GM21786 (cell line): ENCODE measurements around the gene GNB1.
"Not testable (repeated sequence)": the region's sequence is repeated elsewhere in the genome, so short reads cannot be mapped to it uniquely, and the experiment has no call there.

Experiments used
- ATAC-seq: cut with Tn5 transposase; IDR thresholded peaks from one replicate; pipeline ENCODE4 v1.9.1; 2021; ENCODE audit not compliant: unreplicated experiment

The GNB1 gene

DNA sequence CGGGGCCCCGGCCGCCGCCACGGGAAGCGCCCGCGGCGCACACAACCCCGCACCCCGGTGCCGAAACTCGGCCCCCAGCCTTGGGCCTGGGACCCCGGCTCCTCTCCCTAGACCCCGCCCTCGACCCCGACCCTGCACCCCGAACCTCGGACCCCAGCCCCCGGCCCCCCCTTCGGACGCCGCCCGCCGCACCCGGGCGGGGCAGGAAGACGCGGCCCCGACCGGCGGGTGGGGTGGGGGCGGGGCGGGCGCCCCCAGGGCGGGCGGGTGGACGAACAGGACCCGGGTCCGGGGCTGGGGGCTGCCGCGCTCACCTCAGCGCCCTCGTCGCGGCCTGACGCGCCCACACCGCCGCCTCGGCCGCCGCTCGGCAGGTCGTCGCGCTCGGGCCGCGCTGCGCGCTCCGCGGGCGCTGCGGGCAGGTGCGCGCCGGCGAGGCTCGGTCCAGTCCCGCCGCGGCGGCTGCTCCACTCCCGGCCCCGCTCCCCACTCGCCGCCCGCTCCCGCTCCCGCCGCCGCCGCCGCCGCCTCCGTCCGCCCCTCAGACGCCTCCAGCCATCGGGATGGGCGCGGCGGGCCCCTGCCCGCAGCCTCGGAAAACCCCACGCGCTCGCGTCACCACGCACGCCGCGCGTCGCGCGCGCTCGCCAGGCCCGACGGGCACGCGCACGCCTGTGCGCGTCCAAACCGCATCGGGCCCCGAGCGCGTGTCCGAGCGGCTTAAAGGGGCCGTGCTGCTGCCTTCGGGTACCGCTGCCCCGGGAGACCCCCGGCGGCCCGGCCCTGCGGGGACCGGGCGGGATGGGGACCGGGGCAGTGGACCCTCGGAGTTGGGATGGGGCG lies at the start of gene GNB1:
Gene GNB1, minus strand, starts transcription at position 582 of the 843 bp plus-strand sequence. CDS start 65,634 bp downstream, outside the sequence.
- ATAC-seq = peak; percentile 67

DNA sequence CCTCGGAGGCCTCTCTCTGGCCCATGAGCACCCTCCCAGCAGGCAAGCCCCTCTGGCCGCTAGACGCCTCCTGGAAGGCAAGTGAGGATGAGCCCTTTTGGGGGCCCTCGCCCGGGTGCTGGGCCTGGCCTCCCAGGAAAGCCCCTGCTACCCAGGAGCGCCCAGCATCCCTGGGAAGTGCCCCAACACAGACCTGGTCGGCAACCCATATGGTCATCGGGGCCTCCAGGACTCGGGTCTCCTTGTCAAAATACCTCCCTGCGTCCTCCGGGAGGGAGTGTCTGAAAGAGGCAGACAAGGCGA lies 49.2 kb upstream of the GNB1 start:
- no peak for ATAC-seq

DNA sequence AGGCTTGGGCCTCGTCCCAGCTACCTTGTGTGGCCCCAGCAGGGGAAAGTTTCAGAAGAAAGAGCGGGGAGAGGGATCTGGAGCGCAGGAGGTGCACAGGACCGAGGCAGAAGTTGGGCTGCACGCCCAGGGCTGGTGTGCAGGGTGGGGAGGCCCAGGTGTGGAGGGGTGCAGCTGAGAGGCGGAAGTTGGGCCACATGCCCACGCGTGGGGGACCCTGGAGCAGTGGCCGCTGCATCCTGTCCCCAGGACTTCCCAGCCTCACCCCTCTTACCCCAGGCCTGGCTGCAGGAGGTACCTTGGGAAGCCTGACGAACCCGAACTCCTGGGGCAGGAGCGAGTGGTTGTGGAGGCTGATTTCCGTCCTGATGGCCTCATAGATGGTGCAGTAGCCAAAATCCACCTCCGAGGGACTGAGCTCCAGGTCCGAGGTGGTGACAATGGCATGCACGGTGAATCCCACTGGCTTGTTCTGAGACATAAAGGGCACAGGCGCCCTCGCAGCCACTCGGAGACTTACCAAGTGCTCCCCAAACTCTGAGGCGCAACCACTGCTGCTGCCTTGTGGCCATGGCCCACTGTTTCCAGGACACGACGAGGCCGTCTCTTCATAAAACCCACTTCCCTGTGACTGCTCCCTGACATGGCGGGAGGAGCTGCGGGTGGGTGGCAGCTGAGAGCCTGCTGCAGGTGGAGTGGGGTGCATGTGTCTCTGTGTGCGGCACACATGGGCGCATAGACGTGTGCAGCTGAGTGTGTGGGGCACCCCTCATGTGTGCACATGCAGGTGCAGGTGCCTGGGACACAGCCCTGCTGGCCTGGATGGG lies 48.6 kb upstream of the GNB1 start:
- ATAC-seq = no peak

DNA sequence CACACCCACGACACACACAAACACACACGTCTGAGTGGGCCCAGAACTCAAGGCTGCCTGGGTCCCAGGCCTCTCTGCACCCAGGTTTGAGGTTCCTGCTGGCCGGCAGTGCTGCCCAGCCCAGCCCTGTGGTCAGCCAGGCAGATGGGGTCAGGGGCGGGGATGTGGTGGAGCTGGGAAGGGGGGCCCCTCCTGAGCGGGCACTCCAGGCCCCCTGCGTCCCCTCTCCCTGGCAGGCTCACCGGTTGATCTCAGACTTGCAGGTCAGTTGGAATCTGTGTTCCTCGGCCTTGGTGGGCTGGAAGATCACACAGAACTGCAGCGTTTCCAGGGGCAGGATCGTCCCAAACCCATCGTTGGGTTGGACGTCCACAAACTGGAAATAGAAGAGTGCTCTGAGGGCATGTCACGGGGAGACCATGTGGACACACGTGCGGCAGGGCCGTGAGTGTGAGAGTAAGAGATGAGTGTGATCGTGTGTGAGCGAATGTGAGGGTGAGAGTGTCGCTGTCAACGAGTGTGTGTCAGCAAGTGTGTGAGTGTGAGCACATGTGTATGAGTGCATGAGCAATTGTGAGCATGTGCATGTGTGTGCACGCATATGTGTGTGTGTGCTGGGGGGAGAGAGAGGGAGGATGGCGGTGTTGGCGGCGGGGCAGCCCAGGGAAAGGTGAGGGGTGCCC lies 47.9 kb upstream of the GNB1 start:
- no peak for ATAC-seq

DNA sequence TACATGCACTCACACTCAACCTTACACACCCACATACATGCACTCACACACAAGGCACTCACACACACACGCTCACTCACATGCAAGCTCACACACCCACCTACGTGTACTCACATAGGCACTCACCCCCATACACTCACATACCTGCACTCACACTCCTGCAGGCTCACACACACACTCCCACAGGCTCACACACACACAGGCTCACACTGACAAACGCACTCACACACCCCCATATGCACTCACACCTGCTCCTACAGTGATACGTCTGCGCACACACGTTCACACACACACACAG lies 47.3 kb upstream of the GNB1 start:
- no peak for ATAC-seq

DNA sequence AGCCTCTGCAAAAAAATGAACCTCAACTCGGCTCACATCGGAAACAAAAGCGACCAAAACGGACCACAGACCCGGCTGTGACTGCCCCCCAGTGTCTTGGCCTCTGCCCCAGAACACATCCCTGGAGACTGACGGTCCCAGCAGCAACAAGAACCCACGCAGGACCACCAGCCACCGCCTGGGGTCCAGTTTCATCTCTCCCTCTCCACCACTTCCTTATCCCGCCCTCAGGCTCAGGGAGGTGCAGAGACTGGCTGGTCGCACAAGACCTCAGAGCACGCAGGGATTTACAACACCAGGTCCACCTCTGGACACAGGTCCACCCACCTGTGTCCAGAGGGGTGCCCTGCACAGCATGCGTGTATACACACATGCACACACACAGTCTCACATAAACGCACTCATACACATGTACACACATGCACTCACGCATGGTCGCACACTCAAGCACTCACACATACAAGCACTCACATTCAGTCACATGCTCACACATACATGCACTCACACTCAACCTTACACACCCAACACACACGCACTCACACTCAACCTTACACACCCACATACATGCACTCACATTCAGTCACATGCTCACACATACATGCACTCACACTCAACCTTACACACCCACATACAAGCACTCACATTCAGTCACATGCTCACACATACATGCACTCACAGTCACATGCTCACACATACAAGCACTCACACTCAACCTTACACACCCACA lies 46.8 kb upstream of the GNB1 start:
- ATAC-seq = no peak

DNA sequence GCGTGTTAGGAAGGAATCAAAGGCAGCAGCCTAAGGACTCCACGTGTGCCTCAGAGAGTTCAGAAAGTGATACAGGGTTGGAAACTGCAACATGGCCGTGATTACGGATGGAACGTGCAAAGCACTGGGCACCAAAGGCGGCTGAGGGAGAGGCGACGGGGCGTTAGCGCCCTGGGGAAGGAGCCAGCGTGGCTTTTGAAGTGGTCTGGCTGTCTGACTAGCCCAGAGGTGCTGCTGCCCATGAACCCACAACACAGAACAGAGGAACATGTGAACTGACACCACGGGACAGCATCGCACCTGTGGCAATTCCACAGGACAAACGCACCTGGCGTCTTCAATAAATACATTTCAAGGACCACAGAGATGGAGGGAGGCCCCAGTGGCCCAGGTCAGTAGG lies 46.2 kb upstream of the GNB1 start:
- no peak for ATAC-seq

DNA sequence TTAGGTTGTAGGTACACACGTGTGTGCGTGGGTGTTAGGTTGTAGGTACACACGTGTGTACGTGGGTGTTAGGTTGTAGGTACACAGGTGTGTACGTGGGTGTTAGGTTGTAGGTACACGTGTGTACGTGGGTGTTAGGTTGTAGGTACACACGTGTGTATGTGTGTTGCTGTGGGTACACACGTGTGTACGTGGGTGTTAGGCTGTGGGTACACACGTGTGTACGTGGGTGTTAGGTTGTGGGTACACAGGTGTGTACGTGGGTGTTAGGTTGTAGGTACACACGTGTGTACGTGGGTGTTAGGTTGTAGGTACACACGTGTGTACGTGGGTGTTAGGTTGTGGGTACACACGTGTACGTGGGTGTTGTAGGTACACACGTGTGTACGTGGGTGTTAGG lies 44.0 kb upstream of the GNB1 start:
- not testable (repeated sequence) for ATAC-seq

DNA sequence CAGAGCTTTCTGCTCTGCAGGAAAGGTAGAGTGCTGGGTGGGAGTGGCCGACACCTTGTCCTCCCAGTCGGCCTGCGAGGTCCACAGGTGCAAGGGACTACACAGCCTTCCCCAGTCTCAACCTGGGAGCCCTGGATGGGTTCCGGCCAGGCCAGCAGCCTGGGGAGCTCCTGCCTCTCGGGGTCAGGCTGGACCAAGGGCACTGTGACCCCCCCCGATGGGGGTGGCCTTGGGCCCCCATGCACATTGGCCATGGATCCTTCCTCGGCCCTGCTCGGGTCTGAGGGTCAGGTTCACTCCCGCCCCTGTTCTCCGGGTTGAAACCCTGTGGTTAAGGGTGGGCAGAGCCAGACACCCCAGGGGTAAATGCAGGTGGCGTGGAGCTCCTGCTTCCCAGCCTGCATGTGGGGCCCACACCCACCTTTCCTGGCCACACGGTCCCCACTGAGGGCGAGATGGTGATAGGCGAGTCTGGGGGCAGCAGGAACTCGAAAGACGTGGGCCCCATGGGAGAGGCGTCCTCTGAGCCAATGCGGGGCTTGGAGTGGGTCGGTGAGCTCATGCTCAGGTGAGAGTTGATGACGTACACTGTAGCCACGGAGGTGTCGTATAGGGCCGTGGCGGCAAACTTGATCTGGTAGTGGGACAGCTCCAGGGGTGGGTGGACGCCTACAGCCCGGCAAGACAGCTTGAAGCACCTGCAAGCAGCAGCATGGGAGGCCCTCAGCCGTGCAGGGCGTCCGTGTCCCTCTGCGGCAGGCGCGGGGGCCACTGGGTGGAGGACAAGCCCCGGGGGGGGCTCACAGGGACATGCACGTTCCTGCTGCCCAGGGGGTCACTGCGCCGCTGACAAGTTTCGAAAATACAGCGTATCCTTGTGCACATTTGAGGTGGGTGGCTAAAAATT lies 39.0 kb upstream of the GNB1 start:
- no peak for ATAC-seq

DNA sequence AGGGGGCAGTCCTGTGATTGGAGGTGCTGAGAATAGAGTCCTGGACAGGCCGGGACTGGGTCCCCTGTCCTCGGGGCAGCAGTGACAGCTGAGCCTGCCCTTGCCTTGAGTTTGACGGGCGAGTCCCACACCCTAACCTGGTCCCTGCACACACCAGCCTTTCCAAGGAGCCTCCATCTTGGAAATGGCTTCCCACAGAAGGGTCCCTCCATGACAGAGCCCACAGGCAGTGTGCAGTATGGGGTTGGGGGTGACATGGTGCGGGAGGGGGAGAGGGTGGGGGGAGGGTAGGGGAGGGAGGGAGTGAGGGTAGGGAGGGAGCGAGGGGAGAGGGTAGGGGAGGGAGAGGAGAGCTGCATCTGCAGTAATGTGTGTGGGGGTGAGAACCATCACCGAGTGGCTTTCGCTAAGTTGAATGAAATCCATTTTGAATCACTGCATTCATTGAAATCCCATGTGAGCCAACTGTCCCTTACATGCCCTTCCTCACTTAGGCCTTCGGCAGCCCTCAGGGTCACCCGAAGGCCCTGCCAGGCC lies 38.3 kb upstream of the GNB1 start:
- ATAC-seq = no peak

DNA sequence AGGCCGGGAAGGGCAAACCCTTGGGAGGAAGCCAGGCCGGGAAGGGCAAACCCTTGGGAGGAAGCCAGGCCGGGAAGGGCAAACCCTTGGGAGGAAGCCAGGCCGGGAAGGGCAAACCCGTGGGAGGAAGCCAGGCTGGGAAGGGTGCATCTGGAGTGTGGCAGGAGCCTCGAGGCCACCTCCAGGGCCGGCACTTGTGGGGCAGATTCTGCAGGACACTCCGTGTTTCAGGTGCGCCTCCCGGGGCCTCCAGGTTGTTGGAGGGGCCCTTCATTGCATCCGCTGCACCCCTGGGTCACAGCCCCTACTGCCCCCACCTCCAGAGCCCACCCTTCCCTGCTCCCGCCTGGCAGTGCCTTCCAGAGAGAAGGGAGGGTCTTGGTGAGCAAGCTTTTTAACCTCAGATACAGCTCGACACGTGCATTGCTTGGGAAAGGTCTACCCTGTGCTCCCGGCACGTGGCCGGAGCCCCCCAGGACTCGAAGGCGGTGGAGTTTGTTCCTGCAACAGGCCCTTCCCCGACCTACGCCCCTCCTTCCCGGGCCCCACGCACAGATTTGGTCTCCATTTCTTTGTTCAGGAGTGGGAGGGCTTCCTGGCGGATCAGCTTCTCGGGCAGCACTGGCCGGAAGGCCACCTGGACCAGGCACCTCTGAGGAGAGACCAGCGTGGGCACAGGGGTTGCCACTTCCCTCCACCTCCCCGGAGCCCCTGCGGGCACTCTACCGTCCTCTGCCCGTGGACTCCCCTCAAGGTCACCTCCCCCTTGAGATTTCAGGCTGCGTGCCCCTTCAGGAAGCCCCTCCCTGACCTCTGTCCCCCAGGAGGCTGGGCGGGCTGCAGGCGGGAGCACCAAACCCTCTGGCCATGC lies 37.6 kb upstream of the GNB1 start:
- ATAC-seq = no peak

DNA sequence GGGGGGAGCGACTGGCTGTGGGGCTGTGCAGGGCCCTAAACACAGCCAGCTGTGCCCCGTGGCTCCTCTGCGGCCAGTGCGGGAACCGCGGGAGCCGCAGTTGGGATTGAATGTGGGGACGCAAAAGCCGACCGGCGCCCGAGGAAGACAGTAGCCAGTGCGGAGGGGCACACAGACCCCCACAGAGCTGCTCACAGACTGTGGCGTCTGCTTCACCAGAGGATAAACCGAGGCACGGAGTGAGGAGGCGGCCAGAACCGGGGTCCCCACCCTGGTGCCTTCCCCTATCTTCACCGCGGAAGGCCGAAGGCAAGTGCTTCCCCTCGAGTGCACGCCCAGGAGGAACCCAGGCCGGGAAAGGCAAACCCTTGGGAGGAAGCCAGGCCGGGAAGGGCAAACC lies 36.9 kb upstream of the GNB1 start:
- ATAC-seq = no peak

DNA sequence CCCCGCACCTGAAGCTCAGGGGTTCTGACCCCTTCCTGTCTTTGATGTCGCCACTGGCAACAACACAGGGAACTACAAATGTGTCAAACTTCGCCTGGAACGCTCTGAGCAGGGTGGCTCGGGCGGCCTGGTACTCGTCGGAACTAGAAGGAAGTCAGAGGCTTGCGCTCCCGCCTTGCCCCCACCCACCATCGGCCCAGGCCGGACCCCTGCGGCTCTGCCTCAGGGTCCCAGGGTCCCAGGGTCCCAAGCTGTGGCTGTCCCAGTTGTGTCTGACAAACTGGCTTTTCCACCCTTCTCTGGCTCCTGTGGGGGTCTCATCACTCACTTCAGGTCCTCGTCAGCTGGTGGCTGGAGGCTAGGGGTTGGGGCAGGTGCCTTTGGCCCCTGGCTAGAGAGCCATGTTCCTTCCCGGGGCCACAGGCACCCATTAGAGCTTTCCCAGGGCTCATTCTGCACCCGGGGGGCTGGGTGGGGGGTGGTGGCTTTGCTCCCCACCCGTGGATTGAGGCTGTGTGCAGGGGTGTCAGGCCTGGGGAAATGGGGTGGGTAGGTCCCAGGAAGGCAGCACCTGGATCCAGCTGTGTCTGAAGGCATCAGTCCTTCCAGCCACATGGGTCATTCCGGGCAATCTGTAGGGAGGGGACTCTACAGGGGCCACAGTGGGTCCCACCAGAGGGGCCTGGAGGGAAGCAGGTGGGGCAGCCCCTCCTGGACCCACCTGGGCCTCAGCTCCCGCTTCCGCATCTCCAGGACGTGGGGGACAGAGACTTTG lies 36.2 kb upstream of the GNB1 start:
- ATAC-seq = no peak

DNA sequence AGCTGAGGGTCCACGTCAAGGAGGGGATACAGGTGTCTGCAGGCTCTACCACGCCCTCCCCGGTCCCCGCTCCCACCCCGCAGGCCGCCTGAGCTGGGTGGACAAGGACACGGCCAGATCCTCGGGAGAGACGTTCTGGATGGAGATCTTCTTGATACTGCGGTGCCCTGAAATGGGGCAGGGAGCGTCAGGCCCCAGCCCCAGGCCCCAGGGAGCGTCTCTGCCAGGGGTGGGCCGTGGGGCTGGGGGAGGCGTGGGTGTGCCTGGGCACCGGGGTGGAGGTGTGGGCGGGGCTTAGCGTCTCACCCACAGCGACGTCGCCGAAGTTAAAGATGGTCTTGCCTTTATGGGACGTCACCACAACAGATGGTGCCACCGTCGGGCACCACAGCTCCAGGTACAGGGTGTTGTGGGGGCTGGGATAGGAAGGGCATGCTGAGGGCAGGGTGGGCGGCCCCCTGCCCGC lies 35.5 kb upstream of the GNB1 start:
- ATAC-seq = no peak

DNA sequence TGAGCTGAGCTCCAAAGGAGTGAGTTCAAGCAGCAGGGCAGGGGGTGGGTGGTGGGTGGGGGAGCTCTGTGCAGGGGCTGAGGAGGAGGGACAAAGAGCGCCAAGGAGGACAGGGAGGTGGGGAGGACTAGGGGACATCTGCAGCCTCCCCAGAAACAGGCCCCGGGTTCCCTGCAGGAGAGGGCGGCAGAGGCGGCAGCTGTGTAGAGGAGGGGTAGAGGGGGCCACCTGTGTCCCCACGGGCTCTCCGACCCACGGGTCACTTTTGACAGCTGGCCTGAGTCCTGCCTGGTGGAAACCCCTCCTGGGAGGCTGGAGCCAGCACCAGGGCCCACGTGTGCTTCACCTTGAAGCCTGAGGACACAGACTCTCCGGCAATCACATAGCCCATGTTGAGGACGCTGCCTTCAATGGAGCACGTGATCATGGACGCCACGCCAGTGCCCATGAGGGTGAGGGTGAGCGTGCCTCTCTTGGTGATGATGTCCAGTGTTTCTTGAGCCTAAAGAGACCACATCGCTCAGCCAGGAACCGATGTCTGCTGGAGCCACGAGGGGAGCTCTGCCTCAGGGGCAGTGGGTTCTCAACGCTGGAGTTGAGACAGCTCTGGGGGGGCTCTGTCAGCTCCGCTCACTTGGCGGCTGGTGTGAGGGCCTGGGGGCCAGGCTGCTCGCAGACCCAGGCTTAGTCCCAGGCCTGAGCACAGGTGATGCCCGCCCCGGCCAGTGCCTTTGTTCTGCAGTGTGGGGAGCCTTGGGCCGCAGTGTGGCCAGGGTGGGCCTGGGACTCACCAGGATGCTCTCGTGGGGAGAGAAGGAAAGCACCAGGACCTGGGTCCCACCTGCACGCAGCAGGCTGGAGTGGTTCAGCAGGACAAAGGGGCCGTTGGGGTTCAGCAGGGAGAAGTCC lies 34.8 kb upstream of the GNB1 start:
- no peak for ATAC-seq

DNA sequence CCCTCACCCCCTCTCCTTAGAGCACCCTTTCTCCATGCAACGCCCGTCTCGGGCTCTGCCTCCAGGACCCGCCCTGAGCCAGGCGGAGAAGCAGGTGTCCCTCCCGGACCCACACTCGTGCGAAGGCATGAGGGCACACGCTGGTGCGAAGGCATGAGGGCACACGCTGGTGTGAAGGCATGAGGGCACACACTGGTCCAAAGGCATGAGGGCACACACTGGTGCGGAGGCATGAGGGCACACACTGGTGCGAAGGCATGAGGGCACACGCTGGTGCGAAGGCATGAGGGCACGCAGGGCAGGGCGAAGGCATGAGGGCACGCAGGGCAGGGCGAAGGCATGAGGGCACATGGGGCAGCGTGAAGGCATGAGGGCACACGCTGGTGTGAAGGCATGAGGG lies 34.0 kb upstream of the GNB1 start:
- no peak for ATAC-seq

DNA sequence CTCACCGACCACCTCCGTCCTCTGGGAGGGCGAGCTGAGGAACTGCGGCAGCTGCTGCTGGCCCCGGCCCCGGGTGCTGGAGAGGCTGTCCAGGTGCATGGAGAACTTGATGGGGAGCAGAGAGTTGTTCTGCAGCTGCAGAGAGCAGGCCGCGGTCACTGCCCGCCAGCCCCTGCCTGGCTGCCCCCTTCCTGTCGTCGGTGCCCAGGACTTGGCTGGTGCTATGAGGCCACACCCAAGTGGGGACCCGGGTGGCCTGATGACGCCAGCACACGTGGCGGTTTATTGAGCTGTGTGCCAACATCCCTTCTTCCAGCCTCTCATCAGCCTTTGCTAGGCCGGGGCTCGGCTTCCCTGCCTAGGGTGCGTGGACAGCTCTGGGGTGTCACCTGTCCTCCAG lies 33.5 kb upstream of the GNB1 start:
- no peak for ATAC-seq
